OCI-LY7 (cell line): Measurements from ENCODE around the gene GPRC5D.

Experiments
- EZH2phosphoT487 ChIP-seq: fragments of 200-600 bp; sonication (generic); IDR thresholded peaks from 2 replicates; pipeline ENCODE4 v1.6.1; 2018; ENCODE audit warnings: low read depth, borderline replicate concordance, mild to moderate bottlenecking, mixed run types, antibody characterized with exemption, low read length, moderate library complexity, mixed read lengths
- TF ChIP-seq, protein P1 (sequence below): fragments of 200-600 bp; sonication (generic); conservative IDR thresholded peaks from 2 replicates; pipeline ENCODE4 v1.5.1; 2014; ENCODE audit warnings: mild to moderate bottlenecking, antibody characterized with exemption, low read length, moderate library complexity, mixed read lengths

DNA sequence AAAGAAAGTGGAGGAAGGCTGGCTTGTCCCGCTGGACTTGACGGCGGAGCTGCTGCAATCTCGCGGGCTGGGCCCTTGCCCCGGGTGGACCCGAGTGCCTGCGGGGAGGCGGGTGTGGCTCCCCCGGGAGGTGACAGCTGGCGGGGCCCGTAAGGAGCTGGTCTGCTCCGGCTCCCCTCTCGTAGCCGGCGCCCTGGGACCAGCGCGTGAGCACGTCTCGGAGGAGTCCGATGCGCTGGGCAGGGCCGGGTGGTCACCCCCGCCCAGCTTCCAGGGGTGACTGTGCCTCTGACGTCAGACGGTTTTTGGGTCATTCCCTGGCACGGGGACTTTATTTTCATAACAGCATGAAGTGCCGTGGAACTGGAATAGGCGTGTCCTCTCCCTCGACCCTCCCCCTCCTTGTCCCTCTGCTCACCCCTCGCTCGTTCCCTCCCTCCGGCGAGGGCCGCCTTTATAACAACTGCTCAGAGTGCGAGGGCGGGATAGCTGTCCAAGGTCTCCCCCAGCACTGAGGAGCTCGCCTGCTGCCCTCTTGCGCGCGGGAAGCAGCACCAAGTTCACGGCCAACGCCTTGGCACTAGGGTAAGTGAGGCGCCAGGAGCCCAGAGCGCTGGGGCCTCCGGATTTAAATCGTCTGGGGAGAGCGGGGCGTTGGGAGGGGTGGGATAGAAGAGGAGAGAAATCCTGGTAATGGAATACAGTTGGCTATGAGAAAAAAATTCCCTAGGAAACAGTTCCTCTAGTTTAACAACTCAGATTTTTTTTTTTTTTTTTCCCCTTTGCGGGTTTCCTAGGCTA lies 60.7 kb downstream of the GPRC5D start, which contains the start of gene GPRC5A:
- TF ChIP-seq, protein P1, sequence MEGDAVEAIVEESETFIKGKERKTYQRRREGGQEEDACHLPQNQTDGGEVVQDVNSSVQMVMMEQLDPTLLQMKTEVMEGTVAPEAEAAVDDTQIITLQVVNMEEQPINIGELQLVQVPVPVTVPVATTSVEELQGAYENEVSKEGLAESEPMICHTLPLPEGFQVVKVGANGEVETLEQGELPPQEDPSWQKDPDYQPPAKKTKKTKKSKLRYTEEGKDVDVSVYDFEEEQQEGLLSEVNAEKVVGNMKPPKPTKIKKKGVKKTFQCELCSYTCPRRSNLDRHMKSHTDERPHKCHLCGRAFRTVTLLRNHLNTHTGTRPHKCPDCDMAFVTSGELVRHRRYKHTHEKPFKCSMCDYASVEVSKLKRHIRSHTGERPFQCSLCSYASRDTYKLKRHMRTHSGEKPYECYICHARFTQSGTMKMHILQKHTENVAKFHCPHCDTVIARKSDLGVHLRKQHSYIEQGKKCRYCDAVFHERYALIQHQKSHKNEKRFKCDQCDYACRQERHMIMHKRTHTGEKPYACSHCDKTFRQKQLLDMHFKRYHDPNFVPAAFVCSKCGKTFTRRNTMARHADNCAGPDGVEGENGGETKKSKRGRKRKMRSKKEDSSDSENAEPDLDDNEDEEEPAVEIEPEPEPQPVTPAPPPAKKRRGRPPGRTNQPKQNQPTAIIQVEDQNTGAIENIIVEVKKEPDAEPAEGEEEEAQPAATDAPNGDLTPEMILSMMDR, result no peak
- TF ChIP-seq EZH2phosphoT487, result no peak
